Astrocyte of the spinal cord (primary cell): Measurements from ENCODE around the gene SYS1.

Experiments used
- DNase-seq: peaks from one replicate; pipeline ENCODE4 v3.0.0; 2011; ENCODE audit warnings: low read depth, low spot score
- H3K4me3 ChIP-seq: 2 replicates; pipeline ENCODE4 v1.5.1; 2011; ENCODE audit warnings: low read depth, mild to moderate bottlenecking, low read length, moderate library complexity
- CTCF ChIP-seq: IDR thresholded peaks from 2 replicates; pipeline ENCODE4 v1.5.1; 2012; ENCODE audit warnings: low read depth, mild to moderate bottlenecking, low read length, inconsistent platforms
- in situ Hi-C: cut with HindIII; loops from 2 replicates; pipeline ENCODE4 v1.10.0; 2017; ENCODE audit warnings: low sequenced_read_pairs

Gene SYS1

DNA sequence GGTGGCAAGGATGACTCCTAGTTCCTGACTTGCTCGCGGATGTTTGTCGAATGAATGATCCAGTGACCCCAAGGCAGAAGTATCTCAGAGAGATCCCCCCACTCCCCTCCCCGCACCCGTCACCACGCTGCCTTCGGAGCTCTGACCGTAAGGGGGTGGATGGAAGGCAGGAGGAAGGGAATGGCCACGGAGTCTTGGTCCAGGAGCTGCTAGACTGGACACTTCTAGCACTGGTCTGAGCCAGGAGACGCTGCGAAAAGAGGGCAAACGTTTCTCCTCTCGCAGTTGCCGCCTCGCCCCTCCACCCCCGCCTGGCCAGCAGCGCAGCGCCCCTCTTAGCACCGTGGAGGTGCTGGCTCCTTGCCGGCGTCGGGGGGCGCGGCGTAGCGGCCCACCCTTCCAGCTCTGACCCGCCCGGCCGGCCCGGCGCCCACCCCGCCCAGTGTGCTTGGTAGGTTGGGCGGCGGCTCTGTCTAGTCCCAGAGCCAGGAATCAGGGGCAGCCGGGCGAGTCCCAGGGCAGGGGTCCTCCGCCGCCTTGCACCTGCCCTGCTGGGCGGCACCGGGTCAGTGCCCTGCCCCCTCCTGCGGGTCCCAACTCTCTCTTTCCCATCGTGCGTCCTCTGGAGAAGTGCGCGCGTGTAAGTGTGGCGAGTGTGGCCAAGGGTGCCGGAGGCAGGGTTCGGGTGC is 42.8 kb downstream of the SYS1 start:
- no peak for TF ChIP-seq CTCF
- peak overlapping the region; percentile 49 for H3K4me3 ChIP-seq
- no peak for DNase-seq
- in situ Hi-C loops, result no loop called here

DNA sequence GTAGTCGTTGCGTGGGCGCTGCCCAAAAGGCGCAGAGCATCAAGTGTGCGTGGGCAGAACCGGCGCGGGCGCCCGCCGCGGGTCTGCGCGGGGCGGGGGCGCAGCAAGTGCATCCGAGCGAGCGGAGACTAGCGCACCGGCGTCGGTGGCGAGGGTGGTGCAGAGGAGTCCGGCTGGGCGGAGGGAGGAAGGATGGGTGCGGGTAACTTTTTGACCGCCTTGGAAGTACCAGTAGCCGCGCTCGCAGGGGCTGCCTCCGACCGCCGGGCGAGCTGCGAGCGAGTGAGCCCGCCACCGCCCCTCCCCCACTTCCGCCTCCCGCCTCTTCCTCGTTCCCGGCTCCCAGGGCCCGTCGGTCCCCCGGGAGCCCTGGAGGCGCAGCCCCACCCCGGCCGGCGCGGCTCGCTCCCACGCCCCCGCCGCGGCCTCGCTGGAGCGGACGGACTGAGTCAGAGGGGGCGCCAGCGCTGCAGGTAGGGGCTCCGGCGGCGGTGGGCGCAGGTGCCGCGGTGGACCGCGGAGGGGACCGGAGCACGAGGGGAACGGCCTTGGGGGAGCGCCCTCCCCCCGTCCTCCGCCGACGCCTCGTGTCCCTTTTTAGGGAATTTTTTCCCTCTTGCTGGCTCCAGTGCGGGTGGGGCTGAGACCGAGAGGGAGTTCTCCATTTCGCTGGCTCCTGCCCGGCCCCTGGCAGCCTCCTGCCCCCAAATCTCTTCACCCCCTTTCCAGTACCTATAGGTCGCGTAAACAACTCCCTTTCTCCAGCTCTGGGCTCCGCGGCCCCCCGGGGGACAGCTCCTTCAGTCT is 43.5 kb downstream of the SYS1 start:
- peak; percentile 3 for DNase-seq
- TF ChIP-seq CTCF, result no peak
- H3K4me3 ChIP-seq, result peak overlapping the region; percentile 49
- in situ Hi-C loops, result no loop called here

DNA sequence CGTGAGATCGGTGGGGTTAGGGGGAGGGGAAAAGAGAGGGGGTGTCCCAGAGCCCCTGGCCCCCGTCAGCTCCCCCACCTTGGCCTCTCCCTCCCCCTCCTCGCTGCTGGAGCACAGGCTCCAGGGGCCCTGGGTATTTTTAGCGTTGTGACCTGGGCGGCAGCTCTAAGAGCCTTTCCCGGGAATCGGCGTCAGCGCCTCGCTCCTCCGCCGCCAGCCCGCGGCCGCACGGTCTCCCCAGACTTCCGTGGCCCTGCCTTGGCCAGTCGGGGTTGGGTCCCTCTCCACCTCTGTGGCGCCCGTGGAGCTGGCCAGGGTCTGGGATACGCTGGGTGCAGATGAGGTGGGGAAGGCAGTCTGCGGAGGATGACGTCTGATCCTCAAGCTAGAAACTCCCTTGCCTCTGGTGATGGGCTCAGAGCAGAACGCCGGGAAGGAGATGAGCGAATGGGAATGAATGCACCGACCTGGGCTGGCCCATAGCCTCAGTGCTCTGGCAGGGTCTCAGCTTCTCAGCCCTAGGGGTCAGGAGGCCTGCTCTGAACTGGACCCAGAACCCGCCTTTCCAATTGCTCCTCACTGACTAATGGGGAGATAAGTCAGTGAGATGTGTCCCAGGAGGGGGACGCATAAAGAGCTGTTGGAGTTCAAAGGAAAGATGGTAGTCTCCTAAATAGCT is 44.2 kb downstream of the SYS1 start:
- in situ Hi-C loops, result no loop called here
- H3K4me3 ChIP-seq, result peak overlapping the region; percentile 49
- no peak for TF ChIP-seq CTCF
- DNase-seq, result peak; percentile 10

DNA sequence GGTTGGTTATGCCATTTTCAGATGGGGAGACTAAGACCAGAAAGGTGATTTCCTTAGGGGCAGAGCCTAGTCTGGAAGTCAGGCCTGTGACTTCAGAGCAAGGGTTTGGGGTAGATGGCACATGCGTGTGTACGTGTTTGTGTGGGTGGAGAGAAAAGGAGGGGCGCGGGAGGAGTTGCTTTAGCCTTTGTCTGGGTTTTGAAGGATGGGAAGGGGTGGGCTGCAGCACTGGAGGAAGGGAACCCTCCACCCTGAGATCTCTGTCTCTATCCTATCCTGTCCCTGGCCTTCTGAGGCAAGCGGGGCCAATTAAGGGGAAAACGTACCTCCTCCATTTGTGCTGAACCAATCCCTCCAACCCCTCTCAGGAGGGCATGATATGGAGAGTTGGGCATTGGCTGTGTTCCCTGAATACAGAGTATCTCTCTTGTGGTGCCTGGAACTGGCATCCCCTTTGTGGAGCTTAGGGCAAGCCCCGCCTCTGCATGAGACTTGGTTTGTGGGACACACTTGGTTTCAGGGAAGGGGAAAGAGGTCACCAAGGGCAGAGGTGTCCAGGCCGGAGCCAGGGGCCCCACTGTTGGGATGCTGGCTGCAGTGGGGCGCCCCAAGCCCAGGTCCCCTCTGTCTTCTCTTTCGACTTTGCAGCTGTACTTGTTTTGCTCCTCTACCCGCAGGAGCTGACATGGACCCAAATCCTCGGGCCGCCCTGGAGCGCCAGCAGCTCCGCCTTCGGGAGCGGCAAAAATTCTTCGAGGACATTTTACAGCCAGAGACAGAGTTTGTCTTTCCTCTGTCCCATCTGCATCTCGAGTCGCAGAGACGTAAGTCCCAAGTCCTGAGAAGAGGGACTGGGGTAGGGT is 45.1 kb downstream of the SYS1 start, which contains the start of gene DBNDD2:
Gene DBNDD2 (plus strand): TSS at position 507 of the 863 bp plus-strand sequence. CDS start 179 bp downstream, at position 686.
- in situ Hi-C loops, result no loop called here
- DNase-seq, result no peak

DNA sequence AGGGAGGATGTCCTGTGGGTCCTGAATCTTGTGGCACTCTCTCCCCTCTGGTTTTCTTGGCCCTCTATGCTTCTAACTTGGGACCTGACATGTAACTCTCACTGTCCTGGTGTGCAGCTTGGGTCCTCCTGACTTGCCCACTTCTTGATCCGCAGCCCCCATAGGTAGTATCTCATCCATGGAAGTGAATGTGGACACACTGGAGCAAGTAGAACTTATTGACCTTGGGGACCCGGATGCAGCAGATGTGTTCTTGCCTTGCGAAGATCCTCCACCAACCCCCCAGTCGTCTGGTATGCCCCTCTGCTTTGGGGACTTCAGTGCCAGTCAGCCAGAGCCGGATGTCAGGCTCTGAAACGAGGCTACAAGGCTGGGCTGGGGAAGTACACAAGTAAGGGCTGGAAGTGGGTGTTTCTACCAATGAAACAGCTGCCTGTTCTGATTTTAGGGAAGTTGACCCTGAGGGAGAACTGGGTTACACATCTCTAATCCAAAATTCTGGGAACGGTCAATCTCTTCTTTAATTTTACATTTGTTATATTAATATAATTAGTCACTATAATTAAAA is 45.8 kb downstream of the SYS1 start:
- no peak for TF ChIP-seq CTCF
- in situ Hi-C loops, result no loop called here
- DNase-seq, result no peak
- no peak overlapping the region for H3K4me3 ChIP-seq

More for the DNA sequence above, 45.1 kb downstream of the SYS1 start, which contains the start of gene DBNDD2:
- no peak for TF ChIP-seq CTCF
- peak within 1 kb of the TSS; percentile 49 for H3K4me3 ChIP-seq
